ENCODE data around the gene MTRF1. TPM values are rescaled to one million over a fixed set of nuclear protein-coding genes. Genes with fewer than 3 reads are reported as not detected.

Gene MTRF1
- total and polyA plus RNA-seq, 2 of the 8 experiments (the other 6 are each of a cell fraction or from before 2014, with no cell fraction given), result 8.0 to 19.2 TPM

DNA sequence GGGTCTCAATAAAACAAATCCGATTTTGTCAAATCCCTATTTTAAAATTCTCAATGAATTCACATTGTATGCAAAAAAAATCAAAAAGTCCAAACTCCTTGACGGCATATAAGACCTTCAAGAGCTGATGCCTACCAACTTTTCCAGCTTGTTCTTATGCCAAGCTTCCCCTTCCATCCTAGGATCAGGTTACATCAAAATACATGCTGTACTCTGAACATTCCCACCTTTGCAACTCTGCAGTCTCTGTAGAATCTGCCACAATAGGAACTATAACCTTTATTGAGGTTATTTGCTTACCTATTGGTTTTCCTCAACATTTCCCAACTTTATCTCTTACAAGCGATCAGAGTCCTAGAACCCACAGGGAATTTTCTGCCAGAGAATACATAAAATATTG, 76.9 kb downstream of the MTRF1 start (continued):
- TF ChIP-seq SP4 (IDR thresholded peaks at IDR 0.05; ENCODE audit: low read length) (no peak), GTF2F1 (IDR thresholded peaks at IDR 0.05; ENCODE audit: borderline replicate concordance, low read depth, low read length) (no peak), SRF (IDR thresholded peaks at IDR 0.05; ENCODE audit: low read depth, low read length) (no peak), KDM4A (IDR thresholded peaks at IDR 0.05; ENCODE audit: low read depth, low read length, severe bottlenecking) (no peak), TAF7 (optimal IDR thresholded peaks at IDR 0.05; ENCODE audit: borderline replicate concordance, low read depth, low read length) (no peak), HDAC2 (IDR thresholded peaks at IDR 0.05; ENCODE audit: borderline replicate concordance in 1 of 2, low read depth in 2 of 2, low read length in 2 of 2) (no peak), SIRT6 (IDR thresholded peaks at IDR 0.05; ENCODE audit: low read length) (no peak)
- TF ChIP-seq, protein P1, sequence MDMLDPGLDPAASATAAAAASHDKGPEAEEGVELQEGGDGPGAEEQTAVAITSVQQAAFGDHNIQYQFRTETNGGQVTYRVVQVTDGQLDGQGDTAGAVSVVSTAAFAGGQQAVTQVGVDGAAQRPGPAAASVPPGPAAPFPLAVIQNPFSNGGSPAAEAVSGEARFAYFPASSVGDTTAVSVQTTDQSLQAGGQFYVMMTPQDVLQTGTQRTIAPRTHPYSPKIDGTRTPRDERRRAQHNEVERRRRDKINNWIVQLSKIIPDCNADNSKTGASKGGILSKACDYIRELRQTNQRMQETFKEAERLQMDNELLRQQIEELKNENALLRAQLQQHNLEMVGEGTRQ (IDR thresholded peaks at IDR 0.05; ENCODE audit: low read length), result no peak

Data from H1 (cell line).